PC-3 (cell line): Measurements from ENCODE around the gene WNT4. TPM values are rescaled to one million over a fixed set of nuclear protein-coding genes. Genes with fewer than 3 reads are reported as not detected.

Experiments
- ATAC-seq: fragments of 200-7000 bp; cut with Tn5 transposase; 2 replicates; pipeline ENCODE4 v1.9.1; 2020; ENCODE audit warnings: mild to moderate bottlenecking, moderate library complexity
- BruUV-seq: library from RNA; stranded (reverse); fragments of 400-500 nt; replicated peaks from 2 replicates; lab custom pipeline; 2021; lab: Mats Ljungman, UMichigan
- CTCF ChIA-PET: fragments of 300-600 bp; sonication (Branson Sonifier 250); formaldehyde crosslinking; loops from one replicate; lab custom pipeline; 2022; ENCODE audit warnings: antibody characterized with exemption; lab: Charles Lee
- POLR2A ChIA-PET: fragments of 300-600 bp; sonication (Branson Sonifier 250); formaldehyde crosslinking; loops from one replicate; lab custom pipeline; 2022; ENCODE audit warnings: antibody characterized with exemption; ENCODE audit not compliant: unreplicated experiment; lab: Charles Lee
- DNase-seq: peaks from one replicate; pipeline ENCODE4 v3.0.0-alpha.2; 2015
- H2AFZ ChIP-seq: fragments of 300-600 bp; sonication (generic); 2 replicates; pipeline ENCODE4 v1.6.0; 2016; ENCODE audit warnings: antibody characterized with exemption, low read length
- H3F3A ChIP-seq: fragments of 300-600 bp; sonication (generic); one replicate; pipeline ENCODE4 v1.6.0; 2017; ENCODE audit warnings: antibody characterized with exemption, low read length, control low read depth, mild to moderate bottlenecking; ENCODE audit not compliant: unreplicated experiment
- H3K27ac ChIP-seq: fragments of 300-600 bp; sonication (generic); 2 replicates; pipeline ENCODE4 v1.5.1; 2016; ENCODE audit warnings: mild to moderate bottlenecking, low read length
- H3K27me3 ChIP-seq: fragments of 300-600 bp; sonication (generic); 2 replicates; pipeline ENCODE4 v1.6.1; 2016; ENCODE audit warnings: low read length, mixed read lengths
- H3K36me3 ChIP-seq: fragments of 300-600 bp; sonication (generic); 2 replicates; pipeline ENCODE4 v1.6.1; 2016; ENCODE audit warnings: low read depth, mixed run types, low read length, mixed read lengths
- H3K4me1 ChIP-seq: fragments of 300-600 bp; sonication (generic); 2 replicates; pipeline ENCODE4 v1.5.1; 2016; ENCODE audit warnings: low read length; ENCODE audit not compliant: insufficient read depth
- H3K4me2 ChIP-seq: fragments of 300-600 bp; sonication (generic); 2 replicates; pipeline ENCODE4 v1.6.0; 2016; ENCODE audit warnings: low read length
- H3K4me3 ChIP-seq: fragments of 300-600 bp; sonication (generic); 2 replicates; pipeline ENCODE4 v1.5.1; 2016; ENCODE audit warnings: mild to moderate bottlenecking, low read length, mixed read lengths
- H3K79me2 ChIP-seq: fragments of 300-600 bp; sonication (generic); 2 replicates; pipeline ENCODE4 v1.6.1; 2017; ENCODE audit warnings: low read length, mixed read lengths
- H3K9ac ChIP-seq: fragments of 300-600 bp; sonication (generic); 2 replicates; pipeline ENCODE4 v1.6.0; 2016; ENCODE audit warnings: mild to moderate bottlenecking, low read length
- H3K9me2 ChIP-seq: fragments of 300-600 bp; sonication (generic); replicated peaks from 2 replicates; pipeline ENCODE4 v1.6.1; 2016; ENCODE audit warnings: mixed run types, low read length, mixed read lengths
- H3K9me3 ChIP-seq: fragments of 300-600 bp; sonication (generic); 2 replicates; pipeline ENCODE4 v1.6.1; 2016; ENCODE audit warnings: low read length, mixed read lengths
- H4K20me1 ChIP-seq: fragments of 300-600 bp; sonication (generic); 2 replicates; pipeline ENCODE4 v1.6.1; 2016; ENCODE audit warnings: low read length, mixed read lengths
- EZH2 ChIP-seq: fragments of 300-600 bp; sonication (generic); IDR thresholded peaks from one replicate; pipeline ENCODE4 v1.6.1; 2017; ENCODE audit warnings: antibody characterized with exemption, mild to moderate bottlenecking, low read length; ENCODE audit not compliant: unreplicated experiment
- EZH2phosphoT487 ChIP-seq: fragments of 300-600 bp; sonication (generic); IDR thresholded peaks from 2 replicates; pipeline ENCODE4 v1.6.1; 2018; ENCODE audit warnings: mild to moderate bottlenecking, antibody characterized with exemption, low read length, borderline replicate concordance
- intact Hi-C: fragments of 100-400 bp; cut with micrococcal nuclease; formaldehyde crosslinking; loops from 2 replicates; pipeline ENCODE4 v1.9.0; 2023
- total RNA-seq: library from RNA; depleted of rRNA; stranded (reverse); fragments of >200 nt; gene quantifications from 2 replicates; pipeline ENCODE4 v1.2.3, GENCODE V29; 2014
- TF ChIP-seq, protein P1 (sequence below): fragments of 300-600 bp; sonication (generic); conservative IDR thresholded peaks from 2 replicates; pipeline ENCODE4 v1.5.1; 2017; ENCODE audit warnings: antibody characterized with exemption, low read depth, mild to moderate bottlenecking, low read length

The WNT4 gene
- total RNA-seq, 1 experiment from 2014 or later = 0.51 TPM

DNA sequence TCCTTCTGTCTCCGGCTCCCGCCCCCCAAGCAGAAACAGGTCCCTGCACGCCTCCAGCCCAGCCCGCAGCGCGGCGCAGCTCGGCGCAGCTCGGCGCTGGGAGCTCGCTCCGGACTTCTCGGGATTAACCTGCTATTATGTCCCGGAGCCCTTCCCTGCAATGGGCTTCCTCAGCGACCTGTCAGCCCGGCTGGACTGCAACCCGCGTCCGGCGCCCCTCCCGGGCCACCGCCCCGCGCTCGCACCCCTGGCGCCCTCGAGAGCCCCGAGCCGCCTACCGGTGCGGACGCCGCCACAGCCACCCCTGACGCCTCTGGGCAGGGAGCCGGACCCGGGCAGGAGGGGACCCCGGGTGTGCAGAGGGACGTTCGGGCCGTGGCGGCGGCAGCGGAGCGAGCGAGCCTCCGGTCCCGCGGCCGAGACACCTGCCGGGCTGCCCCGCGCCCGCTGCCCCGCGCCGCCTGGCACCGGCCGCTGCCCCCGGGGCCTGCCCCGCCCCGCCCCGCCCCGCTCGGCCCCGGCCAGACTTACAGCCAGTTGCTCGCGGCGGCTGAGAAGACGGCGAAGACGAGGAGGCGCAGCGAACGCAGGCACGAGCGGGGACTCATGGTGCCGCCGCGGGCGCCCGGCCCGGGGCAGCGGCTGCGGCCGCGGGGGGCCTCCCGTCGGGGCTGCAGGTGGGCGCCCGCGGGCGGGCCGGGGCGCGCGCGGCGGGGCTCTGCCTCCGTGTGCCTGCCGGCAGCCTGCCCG lies 407 bp downstream of the WNT4 start:
- peak overlapping the region; percentile 73 for H3K4me3 ChIP-seq
- ChIA-PET CTCF (interaction anchor here (0.5 to 0.7 kb wide), 3 partner anchors 10 to 272 kb away, joined by 3 to 10 read pairs (median 3); no protein-coding TSS in a partner anchor), POLR2A (no interaction called here)
- no TSS peak for BruUV-seq
- H3K27me3 ChIP-seq = no peaks in the 10 kb centered on the region
- ATAC-seq = peak; percentile 54
- H3F3A ChIP-seq = no peaks in the 10 kb centered on the region
- intact Hi-C loops = no loop called here
- H3K79me2 ChIP-seq = no peaks in the 10 kb centered on the region
- H3K4me1 ChIP-seq = peaks cover 14% of the 10 kb centered on the region
- no peaks in the 10 kb centered on the region for H4K20me1 ChIP-seq
- H3K4me2 ChIP-seq = peak overlapping the region; percentile 97
- no peaks in the 10 kb centered on the region for H3K36me3 ChIP-seq
- no peak overlapping the region for H3K27ac ChIP-seq
- H2AFZ ChIP-seq = peak overlapping the region; percentile 75
- no peaks in the 10 kb centered on the region for H3K9me2 ChIP-seq
- H3K9me3 ChIP-seq = no peaks in the 10 kb centered on the region
- peak; percentile 30 for DNase-seq
- no peak for TF ChIP-seq EZH2phosphoT487
- TF ChIP-seq, protein P1, sequence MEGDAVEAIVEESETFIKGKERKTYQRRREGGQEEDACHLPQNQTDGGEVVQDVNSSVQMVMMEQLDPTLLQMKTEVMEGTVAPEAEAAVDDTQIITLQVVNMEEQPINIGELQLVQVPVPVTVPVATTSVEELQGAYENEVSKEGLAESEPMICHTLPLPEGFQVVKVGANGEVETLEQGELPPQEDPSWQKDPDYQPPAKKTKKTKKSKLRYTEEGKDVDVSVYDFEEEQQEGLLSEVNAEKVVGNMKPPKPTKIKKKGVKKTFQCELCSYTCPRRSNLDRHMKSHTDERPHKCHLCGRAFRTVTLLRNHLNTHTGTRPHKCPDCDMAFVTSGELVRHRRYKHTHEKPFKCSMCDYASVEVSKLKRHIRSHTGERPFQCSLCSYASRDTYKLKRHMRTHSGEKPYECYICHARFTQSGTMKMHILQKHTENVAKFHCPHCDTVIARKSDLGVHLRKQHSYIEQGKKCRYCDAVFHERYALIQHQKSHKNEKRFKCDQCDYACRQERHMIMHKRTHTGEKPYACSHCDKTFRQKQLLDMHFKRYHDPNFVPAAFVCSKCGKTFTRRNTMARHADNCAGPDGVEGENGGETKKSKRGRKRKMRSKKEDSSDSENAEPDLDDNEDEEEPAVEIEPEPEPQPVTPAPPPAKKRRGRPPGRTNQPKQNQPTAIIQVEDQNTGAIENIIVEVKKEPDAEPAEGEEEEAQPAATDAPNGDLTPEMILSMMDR = no peak; the same call in 1 of the 2 replicates
- no peak for TF ChIP-seq EZH2
- no peak overlapping the region for H3K9ac ChIP-seq

DNA sequence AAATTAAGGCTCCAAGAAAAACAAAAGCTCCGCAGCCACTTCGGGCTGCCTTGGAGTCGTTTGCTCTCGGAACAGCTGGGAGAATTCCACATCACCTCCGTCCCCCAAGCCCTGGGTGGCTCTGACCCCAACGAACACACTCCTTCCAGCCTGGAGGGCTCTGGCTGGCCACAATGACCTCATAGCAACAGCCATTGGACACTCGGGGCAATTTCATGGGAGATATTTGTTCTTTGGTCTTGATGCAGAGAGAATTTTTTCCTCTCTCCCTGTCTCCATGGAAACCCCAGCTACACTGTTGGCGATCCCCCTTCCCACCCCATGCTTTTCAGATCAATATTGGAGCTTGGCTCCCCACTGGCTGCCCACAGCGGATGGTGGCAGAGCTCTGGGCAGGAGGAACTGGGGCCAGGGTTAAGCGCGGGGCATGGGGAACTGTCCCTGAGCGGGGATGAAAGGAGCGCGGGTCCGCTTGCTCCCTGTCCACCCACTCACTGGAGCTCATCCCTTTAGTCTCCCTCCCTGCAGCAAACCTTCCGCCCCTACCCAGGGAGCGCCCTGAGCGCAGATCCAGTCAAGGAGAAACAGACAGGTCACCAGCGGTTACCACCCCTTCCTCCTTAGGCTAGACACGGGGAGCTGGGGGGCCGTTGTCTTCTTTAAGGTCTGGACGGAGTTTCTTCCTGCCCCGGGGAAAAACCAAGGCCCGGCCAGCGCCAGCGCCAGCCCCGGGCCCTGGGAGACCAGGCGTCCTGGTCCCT lies 1.2 kb downstream of the WNT4 start:
- intact Hi-C loops = no loop called here
- no peaks in the 10 kb centered on the region for H3F3A ChIP-seq
- H3K4me3 ChIP-seq = peak overlapping the region; percentile 73
- no peak overlapping the region for H3K27ac ChIP-seq
- no peaks in the 10 kb centered on the region for H3K27me3 ChIP-seq
- POLR2A ChIA-PET = no interaction called here
- H3K9me3 ChIP-seq = no peaks in the 10 kb centered on the region
- H3K4me1 ChIP-seq = peaks cover 14% of the 10 kb centered on the region
- H3K9ac ChIP-seq = no peak overlapping the region
- peak overlapping the region; percentile 75; the same call in 1 of the 2 replicates for H2AFZ ChIP-seq
- peak; percentile 7 for ATAC-seq
- no peaks in the 10 kb centered on the region for H3K79me2 ChIP-seq
- peak; percentile 8 for DNase-seq
- H3K4me2 ChIP-seq = peak overlapping the region; percentile 97
- no peaks in the 10 kb centered on the region for H3K36me3 ChIP-seq
- no peak for TF ChIP-seq EZH2phosphoT487
- no peak for TF ChIP-seq EZH2
- TF ChIP-seq, protein P1 = no peak
- BruUV-seq = no TSS peak
- no peaks in the 10 kb centered on the region for H3K9me2 ChIP-seq
- CTCF ChIA-PET = interaction anchor here (0.5 kb wide), 1 partner anchor 273 kb away, joined by 10 read pairs; no protein-coding TSS in a partner anchor
- H4K20me1 ChIP-seq = no peaks in the 10 kb centered on the region
